SU-DHL-6 (cell line): ENCODE results near the gene IQGAP3.

Experiments
- CTCF ChIP-seq: fragments of 200-600 bp; sonication (generic); IDR thresholded peaks from one replicate; pipeline ENCODE4 v1.5.1; 2017; ENCODE audit warnings: antibody characterized with exemption, mild to moderate bottlenecking, low read length, moderate library complexity; ENCODE audit not compliant: insufficient read depth, poor library complexity, severe bottlenecking
- EZH2phosphoT487 ChIP-seq: fragments of 200-600 bp; sonication (generic), shearing (Covaris generic); conservative IDR thresholded peaks from 2 replicates; pipeline ENCODE4 v1.6.1; 2018; ENCODE audit warnings: mild to moderate bottlenecking, antibody characterized with exemption, low read length, moderate library complexity, mixed read lengths

DNA sequence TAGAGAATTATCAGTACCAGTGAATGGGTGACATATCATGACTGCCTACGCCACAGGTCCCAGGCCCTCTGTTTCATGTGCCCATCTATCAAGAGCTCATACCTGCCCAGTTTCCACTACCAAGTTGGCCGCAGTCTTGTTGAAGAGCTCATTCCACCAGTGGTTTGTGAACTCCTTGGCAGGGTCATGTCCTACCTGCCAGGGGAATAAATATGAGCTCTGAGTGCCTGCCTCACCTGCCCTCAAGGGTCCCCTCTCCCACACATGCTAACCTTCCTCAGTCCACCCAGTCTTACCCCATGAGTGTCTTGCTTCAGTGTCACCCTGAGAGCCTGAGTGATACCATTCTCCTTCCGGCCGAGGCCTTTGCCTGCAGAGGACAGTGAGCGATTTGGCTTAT, 25.8 kb upstream of the IQGAP3 start:
- TF ChIP-seq CTCF (no peak), EZH2phosphoT487 (no peak)
